IMR-90 (cell line): ENCODE measurements around the gene KNCN.

Source experiments
- BHLHE40 ChIP-seq: fragments of 150-350 bp; IDR thresholded peaks from 2 replicates; pipeline ENCODE4 v1.6.1; 2016; ENCODE audit warnings: mild to moderate bottlenecking, low read depth, low read length
- CEBPB ChIP-seq: IDR thresholded peaks from 2 replicates; pipeline ENCODE4 v1.6.1; 2012; ENCODE audit warnings: low read depth, low read length, improper control_type of control experiment
- CTCF ChIP-seq: conservative IDR thresholded peaks from 2 replicates; pipeline ENCODE4 v1.5.1; 2012; ENCODE audit warnings: mild to moderate bottlenecking, low read depth, low read length, improper control_type of control experiment
- MAFK ChIP-seq: IDR thresholded peaks from 2 replicates; pipeline ENCODE4 v1.6.1; 2012; ENCODE audit warnings: low read depth, low read length, improper control_type of control experiment
- NFE2L2 ChIP-seq: fragments of 150-350 bp; IDR thresholded peaks from 2 replicates; pipeline ENCODE4 v1.6.1; 2016; ENCODE audit warnings: low read depth, mild to moderate bottlenecking, low read length
- POLR2A ChIP-seq: IDR thresholded peaks from 2 replicates; pipeline ENCODE4 v1.6.1; 2012; ENCODE audit warnings: mild to moderate bottlenecking, low read depth, low read length
- RAD21 ChIP-seq: IDR thresholded peaks from 2 replicates; pipeline ENCODE4 v1.6.1; 2012; ENCODE audit warnings: low read length, improper control_type of control experiment
- RFX5 ChIP-seq: IDR thresholded peaks from 2 replicates; pipeline ENCODE4 v1.8.0; 2012; ENCODE audit warnings: low read depth, mild to moderate bottlenecking, low read length, moderate library complexity
- SMC3 ChIP-seq: fragments of 150-350 bp; IDR thresholded peaks from 2 replicates; pipeline ENCODE4 v1.6.1; 2016; ENCODE audit warnings: low read depth, mild to moderate bottlenecking, antibody characterized with exemption, low read length, moderate library complexity

GRCh38 chr1:46510341-46510997 lies 41.0 kb downstream of the KNCN start:
- no peak for TF ChIP-seq POLR2A
- no peak for TF ChIP-seq CTCF
- no peak for TF ChIP-seq CEBPB
- TF ChIP-seq NFE2L2: no peak
- no peak for TF ChIP-seq RFX5
- TF ChIP-seq BHLHE40: no peak
- no peak for TF ChIP-seq SMC3
- TF ChIP-seq MAFK: no peak
- no peak for TF ChIP-seq RAD21
